Fibroblast of mammary gland (primary cell): ENCODE results near the gene TCFL5.
A peak's percentile ranks its signal among the peaks of the same experiment; 100 is the strongest.

ENCODE experiments used
- DNase-seq: peaks from one replicate; pipeline ENCODE4 v3.0.0-alpha.2; 2010; ENCODE audit warnings: low read depth
- H3K4me3 ChIP-seq: 2 replicates; pipeline ENCODE4 v1.5.1; 2011; ENCODE audit warnings: low read depth, mild to moderate bottlenecking, low read length, moderate library complexity; ENCODE audit not compliant: control insufficient read depth
- CTCF ChIP-seq: conservative IDR thresholded peaks from 2 replicates; pipeline ENCODE4 v1.5.1; 2011; ENCODE audit warnings: low read depth, low read length, inconsistent platforms; ENCODE audit not compliant: control insufficient read depth, insufficient read depth

Gene TCFL5

DNA sequence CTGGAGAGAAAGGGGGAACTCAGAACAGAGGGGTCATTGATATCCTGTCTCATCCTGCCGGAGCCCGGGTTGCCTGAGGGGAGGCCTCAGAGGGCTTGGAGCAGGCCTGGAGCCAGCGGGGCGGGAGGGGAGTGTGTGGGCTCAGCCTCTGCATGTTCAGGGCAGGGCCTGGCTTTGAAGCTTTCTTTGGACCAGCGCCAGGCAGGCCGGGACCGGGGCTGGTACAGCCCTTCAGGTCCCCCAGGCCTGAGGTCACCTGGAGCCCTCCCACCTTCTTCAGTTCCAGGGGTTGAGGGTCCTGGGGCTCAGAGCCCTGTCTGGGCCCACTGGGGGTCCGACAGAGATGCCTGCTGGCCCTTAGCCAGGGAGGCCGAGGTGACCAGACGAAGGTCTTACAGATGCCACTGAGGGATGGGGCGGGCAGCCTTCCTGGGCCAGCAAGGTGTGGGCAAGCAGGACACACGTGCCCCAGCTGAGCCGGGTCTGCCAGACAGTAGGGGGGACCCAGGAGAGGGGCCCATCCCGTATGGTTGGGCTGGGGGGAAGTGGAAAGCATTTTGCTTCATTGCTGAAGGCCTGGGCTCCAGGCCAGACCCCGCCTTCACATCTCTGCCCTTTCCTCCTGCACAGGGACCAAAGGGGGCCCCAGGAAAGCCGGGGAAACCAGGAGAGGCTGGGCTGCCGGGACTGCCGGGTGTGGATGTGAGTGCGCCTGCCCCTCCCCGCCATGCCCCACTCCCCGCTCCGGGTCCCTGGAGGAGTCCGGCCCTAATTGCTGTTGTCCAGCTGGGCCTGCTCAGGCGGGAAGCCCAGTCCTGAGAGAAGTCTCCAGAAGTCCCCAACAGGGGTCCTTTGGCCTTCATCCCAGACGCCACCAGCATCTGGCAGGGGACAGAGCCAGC, 42.8 kb downstream of the TCFL5 start:
- TF ChIP-seq CTCF = no peak
- no peak overlapping the region for H3K4me3 ChIP-seq

GRCh38 chr20:62817975-62818591, 43.5 kb downstream of the TCFL5 start:
- no peak overlapping the region for H3K4me3 ChIP-seq
- DNase-seq = no peak
- no peak for TF ChIP-seq CTCF

More for the DNA sequence above, 42.8 kb downstream of the TCFL5 start:
- peak; percentile 52 for DNase-seq

DNA sequence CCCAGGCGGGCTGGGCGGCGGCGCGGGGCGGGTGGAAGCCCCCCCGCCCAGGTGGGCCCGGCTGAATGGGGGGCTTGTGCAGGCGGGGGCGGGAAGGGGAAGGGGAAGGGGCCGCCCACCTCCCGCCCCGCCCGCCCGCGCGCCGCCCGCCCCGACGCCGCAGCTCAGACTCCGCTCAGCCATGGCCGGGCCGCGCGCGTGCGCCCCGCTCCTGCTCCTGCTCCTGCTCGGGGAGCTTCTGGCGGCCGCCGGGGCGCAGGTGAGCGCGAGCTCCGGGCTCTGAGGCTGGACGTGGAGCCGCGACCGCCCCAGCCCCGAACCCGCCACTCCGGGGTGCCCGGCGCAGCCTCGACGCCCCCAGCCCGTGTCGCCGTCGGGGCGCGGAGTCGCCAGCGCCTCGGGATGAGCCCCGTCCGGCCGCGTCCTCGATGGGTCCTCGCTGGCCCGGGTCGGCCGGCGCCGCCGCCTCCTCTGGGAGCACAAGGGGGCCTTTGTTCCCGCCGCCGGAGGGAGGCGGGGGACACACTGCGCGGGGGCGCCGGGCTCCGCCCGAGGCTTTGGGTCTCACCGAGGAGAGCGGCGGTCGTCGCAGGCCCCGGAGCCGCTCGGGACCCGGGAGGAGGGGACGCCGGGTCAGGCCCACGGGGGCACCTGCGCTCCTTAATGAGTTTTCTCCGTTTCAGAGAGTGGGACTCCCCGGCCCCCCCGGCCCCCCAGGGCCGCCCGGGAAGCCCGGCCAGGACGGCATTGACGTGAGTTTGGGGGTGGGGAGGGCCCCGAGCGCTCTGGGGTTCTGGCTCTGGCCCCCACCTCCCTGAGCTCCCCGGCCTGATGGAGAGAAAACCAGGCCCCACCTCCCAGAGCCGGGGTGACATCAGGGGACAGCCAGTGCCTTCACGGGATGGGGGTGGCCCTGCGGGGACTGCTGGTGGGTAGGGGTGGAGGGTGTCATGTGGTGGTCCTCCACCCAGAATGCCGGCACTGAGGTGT, 44.4 kb downstream of the TCFL5 start, which contains the start of gene COL9A3:
Gene COL9A3 (plus strand): TSS at position 167 of the 990 bp plus-strand sequence. CDS start 15 bp downstream, at position 182.
- DNase-seq = no peak
- no peak within 1 kb of the TSS for H3K4me3 ChIP-seq
- TF ChIP-seq CTCF = no peak

GRCh38 chr20:62816031-62816883, 45.4 kb downstream of the TCFL5 start:
- TF ChIP-seq CTCF = no peak
- no peak for DNase-seq
- no peak overlapping the region for H3K4me3 ChIP-seq

GRCh38 chr20:62815066-62815991, 46.3 kb downstream of the TCFL5 start:
- no peak overlapping the region for H3K4me3 ChIP-seq
- TF ChIP-seq CTCF = no peak
- peak; percentile 48 for DNase-seq
